RWPE1 (cell line): ENCODE data around the gene SLC16A5.

Experiments used
- CTCF ChIA-PET: fragments of 350-600 bp; sonication (Branson Sonifier 250); formaldehyde crosslinking; extraction: SDS; loops from one replicate; lab custom pipeline; 2021; lab: Yijun Ruan, JAX
- POLR2A ChIA-PET: fragments of 400-600 bp; formaldehyde crosslinking; extraction: SDS; loops from one replicate; lab custom pipeline; 2020; ENCODE audit warnings: antibody characterized with exemption; ENCODE audit not compliant: low non-redundant PET; lab: Yijun Ruan, JAX
- DNase-seq: peaks from one replicate; pipeline ENCODE4 v3.0.0; 2012; ENCODE audit warnings: low spot score
- H3K27ac ChIP-seq: fragments of 450-650 bp; 2 replicates; pipeline ENCODE4 v1.5.1; 2017
- CTCF ChIP-seq: fragments of 450-650 bp; conservative IDR thresholded peaks from 2 replicates; pipeline ENCODE4 v1.5.1; 2017; ENCODE audit warnings: low read depth, mild to moderate bottlenecking

SLC16A5 gene

DNA sequence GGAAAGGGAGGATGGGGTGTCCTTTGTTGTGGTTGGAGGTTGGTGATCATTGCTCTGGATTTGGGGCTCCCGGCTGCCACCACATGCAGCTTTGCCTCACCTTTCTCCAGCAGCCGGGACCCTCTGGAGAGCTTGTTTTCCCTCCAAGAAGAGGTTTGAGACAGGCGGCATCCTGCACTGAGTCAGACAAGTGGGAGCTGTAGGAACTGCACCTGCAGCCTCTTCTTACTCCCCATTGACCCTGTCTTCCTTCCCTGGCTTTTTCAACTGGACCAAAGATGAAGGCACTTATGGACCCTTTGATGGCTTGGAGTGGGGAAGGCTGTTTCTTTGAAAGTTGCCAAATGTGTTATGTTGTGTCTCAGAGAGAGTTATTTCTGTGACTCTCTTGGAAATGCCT is 24.1 kb upstream of the SLC16A5 start:
- ChIA-PET POLR2A (no interaction called here), CTCF (interaction anchor here (1.0 to 1.1 kb wide), 3 partner anchors 15 to 138 kb away, joined by 3 to 7 read pairs (median 4); no protein-coding TSS in a partner anchor)

GRCh38 chr17:75064040-75064439 is 23.7 kb upstream of the SLC16A5 start:
- no peak for DNase-seq
- CTCF ChIA-PET = interaction anchor here (0.8 to 1.2 kb wide), 3 partner anchors 14 to 50 kb away, joined by 3 to 7 read pairs (median 3); no protein-coding TSS in a partner anchor
- no peak overlapping the region for H3K27ac ChIP-seq
- POLR2A ChIA-PET = no interaction called here
- no peak for TF ChIP-seq CTCF

More for the DNA sequence above, 24.1 kb upstream of the SLC16A5 start:
- no peak for TF ChIP-seq CTCF
- DNase-seq = no peak
- peak overlapping the region; percentile 8 for H3K27ac ChIP-seq

DNA sequence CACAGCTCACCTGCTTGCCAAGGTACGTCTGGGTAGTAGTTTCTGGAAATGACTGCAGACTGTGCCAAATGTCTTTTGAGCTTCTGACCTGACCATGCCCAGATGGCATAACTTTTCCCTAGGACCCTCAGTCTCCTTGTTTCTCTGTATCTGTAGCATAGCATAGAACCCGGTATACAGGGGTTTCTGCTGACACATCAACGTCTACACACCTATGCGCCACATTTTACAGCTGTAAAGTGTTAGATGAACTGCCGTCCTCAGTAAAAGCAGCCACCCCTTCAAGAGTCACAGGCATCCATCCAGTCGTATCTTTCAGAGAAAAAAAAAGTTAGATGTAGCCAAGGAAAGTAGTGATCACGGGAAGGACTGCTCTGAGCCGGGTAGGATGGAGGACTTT is 23.3 kb upstream of the SLC16A5 start:
- POLR2A ChIA-PET = no interaction called here
- peak overlapping the region; percentile 35; the same call in 1 of the 2 replicates for H3K27ac ChIP-seq
- no peak for TF ChIP-seq CTCF
- CTCF ChIA-PET = interaction anchor here (0.6 to 1.2 kb wide), 3 partner anchors 46 to 102 kb away, joined by 3 read pairs; no protein-coding TSS in a partner anchor
- no peak for DNase-seq

- CTCF ChIA-PET = interaction anchor here (0.6 to 1.2 kb wide), 3 partner anchors 45 to 103 kb away, joined by 3 read pairs; no protein-coding TSS in a partner anchor
Observed at GRCh38 chr17:75064867-75065561, 22.7 kb upstream of the SLC16A5 start.

DNA sequence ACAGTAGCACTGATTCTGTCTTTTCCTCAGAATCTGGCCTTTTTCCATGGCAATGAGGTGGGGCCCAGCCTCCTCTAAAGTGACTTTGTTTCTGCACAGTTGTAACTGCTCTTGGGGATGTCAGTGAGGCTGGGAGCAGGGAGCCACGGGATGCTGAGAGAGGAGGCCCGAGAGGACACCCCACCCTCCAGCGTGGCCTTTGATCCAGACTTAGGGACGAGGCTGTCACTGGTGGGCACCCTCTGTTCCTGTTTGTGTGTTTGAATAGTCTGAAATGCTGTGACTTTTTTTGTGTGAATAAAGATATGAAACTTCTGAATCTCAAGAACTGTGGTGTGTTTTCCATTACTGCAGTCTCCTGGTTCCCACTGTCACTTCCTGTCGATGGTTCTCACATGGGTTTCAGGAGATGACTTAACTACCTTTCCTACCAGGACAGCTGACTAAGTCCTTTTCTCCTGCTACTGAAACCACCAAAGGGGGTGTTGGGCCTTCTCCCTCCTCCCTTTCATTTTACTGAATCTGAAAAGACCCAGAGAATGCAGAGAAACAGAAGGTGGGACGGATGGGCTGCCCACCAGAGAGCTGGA is 22.1 kb upstream of the SLC16A5 start:
- no peak for DNase-seq
- H3K27ac ChIP-seq = peak overlapping the region; percentile 35
- ChIA-PET POLR2A (interaction anchor here (0.7 kb wide), 1 partner anchor 136 kb away, joined by 7 read pairs; no protein-coding TSS in a partner anchor), CTCF (no interaction called here)
- TF ChIP-seq CTCF = no peak

More at GRCh38 chr17:75064867-75065561, 22.7 kb upstream of the SLC16A5 start:
- POLR2A ChIA-PET = no interaction called here
- peak overlapping the region; percentile 35 for H3K27ac ChIP-seq
- no peak for DNase-seq
- no peak for TF ChIP-seq CTCF

DNA sequence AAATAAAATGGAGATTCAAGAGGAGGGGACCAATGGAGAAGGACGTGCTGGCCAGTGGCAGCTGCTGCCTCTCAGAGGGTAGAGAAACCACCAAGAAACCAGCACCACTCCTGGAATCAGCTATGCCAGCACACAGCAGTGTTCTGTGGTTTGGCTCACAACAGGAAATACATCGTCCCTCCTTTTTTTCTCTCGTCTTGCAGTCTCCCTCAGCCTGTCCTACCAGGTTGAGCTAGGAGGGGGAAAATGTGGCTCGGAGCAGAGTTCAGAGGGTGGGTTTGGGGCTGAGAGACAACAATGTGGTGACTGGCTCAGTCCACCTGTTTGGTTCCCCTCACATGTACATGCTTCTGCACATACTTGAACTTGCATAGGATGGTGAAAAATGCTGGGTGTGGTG is 19.9 kb upstream of the SLC16A5 start:
- CTCF ChIA-PET = interaction anchor here (0.6 to 4.0 kb wide), 3 partner anchors 38 to 358 kb away, joined by 3 to 28 read pairs (median 4); no protein-coding TSS in a partner anchor
- peak overlapping the region; percentile 18 for H3K27ac ChIP-seq
- TF ChIP-seq CTCF = no peak
- DNase-seq = no peak
- POLR2A ChIA-PET = interaction anchor here (0.6 kb wide), 1 partner anchor 85 kb away, joined by 6 read pairs; no protein-coding TSS in a partner anchor
